Measurements from ENCODE around the gene SLITRK2. TPM values are rescaled to one million over a fixed set of nuclear protein-coding genes. Genes with fewer than 3 reads are reported as not detected.

Gene SLITRK2
- polyA plus RNA-seq, 3 donors, result 0.10 to 0.12 (median 0.11) TPM

DNA sequence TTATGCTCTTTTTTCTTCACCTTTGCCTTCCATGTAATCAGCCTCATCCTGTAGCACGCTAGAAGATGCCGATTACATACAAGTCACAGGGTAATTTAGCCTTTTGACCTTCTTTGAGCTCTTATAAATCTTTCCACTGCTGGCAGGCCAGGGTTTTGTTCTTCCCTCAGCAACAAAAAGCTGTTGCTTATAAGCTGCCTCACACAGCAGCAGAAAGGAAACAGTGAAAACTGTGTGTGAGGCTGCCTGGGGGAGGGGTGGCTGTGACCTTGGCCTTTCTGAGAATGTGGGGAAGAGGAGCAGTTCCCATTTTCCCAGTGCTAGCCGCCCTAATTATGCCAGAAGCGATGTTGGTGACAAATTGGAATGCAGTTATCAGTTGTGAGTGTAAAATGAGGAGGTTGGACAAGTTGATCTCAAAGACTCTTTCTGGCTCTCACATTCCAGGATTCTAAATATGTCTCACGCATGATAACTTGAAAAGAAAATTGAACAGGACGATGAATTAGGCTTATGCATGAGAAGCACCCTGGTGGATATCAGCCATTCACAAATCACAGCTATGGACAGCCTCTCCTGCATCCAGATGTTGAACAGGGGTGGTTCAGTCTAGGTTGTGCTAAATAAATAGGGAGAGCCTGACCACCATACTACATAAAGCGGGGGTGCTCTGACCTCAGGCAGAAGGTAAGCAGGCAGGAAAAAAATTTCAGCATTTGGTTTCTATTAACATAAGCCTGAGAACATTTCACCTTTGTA lies 25.7 kb downstream of the SLITRK2 start:
- H3K27ac ChIP-seq (ENCODE audit: low read depth, low read length), result no peak overlapping the region
- 32 to 50% (median 38%) methylated on average over 7 of the region's 7 CpGs for WGBS, 3 donors

DNA sequence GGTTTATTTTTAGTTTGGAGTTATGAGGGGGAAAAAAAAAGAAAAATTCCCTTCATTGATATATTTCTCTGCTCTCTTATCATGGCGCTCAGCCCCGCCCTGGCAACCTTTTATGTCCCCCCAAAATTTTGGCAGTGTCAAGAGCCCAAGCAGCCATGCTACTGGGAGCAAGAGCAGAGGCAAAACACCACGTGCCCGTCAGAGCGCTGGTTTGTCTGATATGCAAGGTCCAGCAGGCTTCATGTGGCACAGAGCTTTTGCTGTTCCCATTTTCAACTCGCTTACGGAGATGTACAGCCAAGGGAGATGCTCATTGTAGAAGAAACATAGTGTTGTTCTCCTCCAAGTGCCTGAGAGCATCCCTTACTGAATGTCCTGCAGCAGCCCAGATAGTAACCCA lies 27.3 kb downstream of the SLITRK2 start:
- H3K27ac ChIP-seq (ENCODE audit: low read depth, low read length), result no peak overlapping the region
- WGBS, 3 donors, result 80 to 93% (median 92%) methylated on average over 7 of the region's 7 CpGs

DNA sequence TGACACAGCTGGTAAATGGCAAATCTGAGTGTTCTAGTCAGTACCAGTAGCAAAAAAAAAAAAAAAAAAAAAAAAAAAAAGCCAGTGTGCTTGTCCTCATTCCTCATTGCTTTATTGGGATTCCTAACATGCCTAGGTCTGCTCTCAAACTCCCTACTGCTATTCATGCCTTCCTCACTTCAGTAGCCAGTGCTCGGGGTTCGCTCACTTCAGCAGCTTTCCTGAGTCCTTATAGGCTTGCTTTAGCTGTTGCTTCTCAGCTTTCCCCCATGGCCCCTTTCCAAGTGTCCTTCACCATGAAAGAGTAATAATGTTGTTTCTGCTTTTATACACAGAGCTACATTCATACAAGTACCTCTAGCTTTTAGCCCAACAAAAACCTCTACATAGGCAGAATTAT lies 30.8 kb downstream of the SLITRK2 start:
- 49 to 75% (median 71%) methylated on average over 2 of the region's 2 CpGs for WGBS, 3 donors
- no peak overlapping the region for H3K27ac ChIP-seq (ENCODE audit: low read depth, low read length)

- 69 to 83% (median 76%) methylated on average over 9 to 11 of the region's 11 CpGs for WGBS, 3 donors
- H3K27ac ChIP-seq (ENCODE audit: low read depth, low read length), result no peak overlapping the region
These were observed 31.2 kb downstream of the SLITRK2 start for GRCh38 chrX:145848857-145849256.

- 88 to 94% (median 90%) methylated on average over 13 of the region's 13 CpGs for WGBS, 3 donors
- no peak overlapping the region for H3K27ac ChIP-seq (ENCODE audit: low read depth, low read length)
These were observed 35.6 kb downstream of the SLITRK2 start for GRCh38 chrX:145853181-145853580.

DNA sequence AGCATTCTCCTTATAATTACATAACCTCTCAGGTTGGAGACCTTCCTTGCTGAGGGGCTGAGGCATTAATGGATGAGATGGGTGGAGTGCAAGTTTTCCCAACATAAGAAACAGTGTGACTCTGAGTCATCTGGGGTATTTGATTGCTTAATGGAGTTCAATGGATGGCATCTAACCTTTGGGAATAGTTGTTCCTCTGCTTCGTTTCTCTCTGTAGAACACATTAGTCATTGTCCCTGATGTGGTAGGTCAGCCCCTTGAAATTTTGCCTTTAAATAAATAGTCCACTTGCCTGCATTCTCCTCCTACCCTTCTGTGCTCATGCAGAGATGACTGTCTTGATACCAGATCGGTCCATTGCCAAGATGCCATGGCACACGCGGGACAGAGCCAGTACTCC lies 38.6 kb downstream of the SLITRK2 start:
- no peak overlapping the region for H3K27ac ChIP-seq (ENCODE audit: low read depth, low read length)
- 79% methylated on average over 4 of the region's 4 CpGs for WGBS, 3 donors

GRCh38 chrX:145861818-145862217 lies 44.2 kb downstream of the SLITRK2 start:
- WGBS, 3 donors, result 32 to 67% (median 34%) methylated on average over 3 of the region's 3 CpGs
- no peak overlapping the region for H3K27ac ChIP-seq (ENCODE audit: low read depth, low read length)

GRCh38 chrX:145865082-145865481 lies 47.5 kb downstream of the SLITRK2 start:
- 29 to 74% (median 58%) methylated on average over 4 of the region's 4 CpGs for WGBS, 3 donors
- H3K27ac ChIP-seq (ENCODE audit: low read depth, low read length), result no peak overlapping the region

Data from adipose tissue (tissue), 3 donors.